Endothelial cell of umbilical vein (primary cell): Measurements from ENCODE around the gene ARHGAP22.

ENCODE experiments used
- POLR2AphosphoS5 ChIP-seq: IDR thresholded peaks from 2 replicates; pipeline ENCODE4 v1.6.1; 2012; ENCODE audit warnings: low read depth, mild to moderate bottlenecking, control low read depth, low read length, moderate library complexity; ENCODE audit not compliant: insufficient read depth
- TF ChIP-seq, protein P1 (sequence below), 2 donors: IDR thresholded peaks; 1 replicate in 1 of 2; 2 replicates in 1 of 2; pipeline ENCODE4 v1.5.1; 2011; ENCODE audit warnings: low read length in 2 of 2, mild to moderate bottlenecking in 2 of 2, moderate library complexity in 2 of 2, control low read depth in 1 of 2, inconsistent platforms in 1 of 2, low read depth in 1 of 2; ENCODE audit not compliant: insufficient read depth in 1 of 2; ENCODE audit errors: extremely low read depth in 1 of 2

DNA sequence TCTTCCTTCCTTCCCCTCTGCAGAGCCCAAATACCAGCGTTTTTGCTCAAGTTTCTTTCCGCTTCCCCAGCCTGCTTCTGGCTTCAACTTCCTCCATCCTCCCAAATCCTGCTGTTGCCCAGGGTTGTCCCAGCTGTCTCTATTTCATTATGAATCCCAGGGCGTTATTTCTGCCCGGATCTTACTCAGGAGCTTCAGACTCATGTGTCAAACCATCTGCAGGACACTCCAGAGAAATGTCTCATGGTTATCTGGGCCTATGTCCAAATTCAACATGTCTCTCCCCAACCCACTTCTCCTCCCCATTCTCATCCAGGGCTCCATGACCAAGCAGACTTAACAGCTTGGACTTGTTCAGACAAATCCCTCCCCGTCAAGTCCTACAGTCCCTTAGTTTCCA, 15.6 kb downstream of the ARHGAP22 start:
- TF ChIP-seq POLR2AphosphoS5 = no peak
- TF ChIP-seq, protein P1, sequence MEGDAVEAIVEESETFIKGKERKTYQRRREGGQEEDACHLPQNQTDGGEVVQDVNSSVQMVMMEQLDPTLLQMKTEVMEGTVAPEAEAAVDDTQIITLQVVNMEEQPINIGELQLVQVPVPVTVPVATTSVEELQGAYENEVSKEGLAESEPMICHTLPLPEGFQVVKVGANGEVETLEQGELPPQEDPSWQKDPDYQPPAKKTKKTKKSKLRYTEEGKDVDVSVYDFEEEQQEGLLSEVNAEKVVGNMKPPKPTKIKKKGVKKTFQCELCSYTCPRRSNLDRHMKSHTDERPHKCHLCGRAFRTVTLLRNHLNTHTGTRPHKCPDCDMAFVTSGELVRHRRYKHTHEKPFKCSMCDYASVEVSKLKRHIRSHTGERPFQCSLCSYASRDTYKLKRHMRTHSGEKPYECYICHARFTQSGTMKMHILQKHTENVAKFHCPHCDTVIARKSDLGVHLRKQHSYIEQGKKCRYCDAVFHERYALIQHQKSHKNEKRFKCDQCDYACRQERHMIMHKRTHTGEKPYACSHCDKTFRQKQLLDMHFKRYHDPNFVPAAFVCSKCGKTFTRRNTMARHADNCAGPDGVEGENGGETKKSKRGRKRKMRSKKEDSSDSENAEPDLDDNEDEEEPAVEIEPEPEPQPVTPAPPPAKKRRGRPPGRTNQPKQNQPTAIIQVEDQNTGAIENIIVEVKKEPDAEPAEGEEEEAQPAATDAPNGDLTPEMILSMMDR (IDR thresholded peaks at IDR 0.05; ENCODE audit: extremely low read depth in 1 of 2, insufficient read depth in 1 of 2, low read depth in 1 of 2, low read length in 2 of 2) = no peak
